Keratinocyte (primary cell): ENCODE measurements around the gene PABPC3.

Experiments
- EZH2 ChIP-seq: IDR thresholded peaks from one replicate; pipeline ENCODE4 v1.6.1; 2012; ENCODE audit warnings: inconsistent platforms, mild to moderate bottlenecking, low read length, moderate library complexity
- TF ChIP-seq, protein P1 (sequence below), 3 experiments: IDR thresholded peaks in 1 of 3; conservative IDR thresholded peaks in 1 of 3; optimal IDR thresholded peaks in 1 of 3; 2 replicates in 2 of 3; 3 replicates in 1 of 3; pipeline versions ENCODE3 to v1.5.1; 2011; ENCODE audit warnings: low read length in 3 of 3, mild to moderate bottlenecking in 3 of 3, moderate library complexity in 2 of 3, control low read depth in 1 of 3, inconsistent platforms in 1 of 3; ENCODE audit not compliant: insufficient read depth in 2 of 3; ENCODE audit errors: extremely low read depth in 1 of 3

DNA sequence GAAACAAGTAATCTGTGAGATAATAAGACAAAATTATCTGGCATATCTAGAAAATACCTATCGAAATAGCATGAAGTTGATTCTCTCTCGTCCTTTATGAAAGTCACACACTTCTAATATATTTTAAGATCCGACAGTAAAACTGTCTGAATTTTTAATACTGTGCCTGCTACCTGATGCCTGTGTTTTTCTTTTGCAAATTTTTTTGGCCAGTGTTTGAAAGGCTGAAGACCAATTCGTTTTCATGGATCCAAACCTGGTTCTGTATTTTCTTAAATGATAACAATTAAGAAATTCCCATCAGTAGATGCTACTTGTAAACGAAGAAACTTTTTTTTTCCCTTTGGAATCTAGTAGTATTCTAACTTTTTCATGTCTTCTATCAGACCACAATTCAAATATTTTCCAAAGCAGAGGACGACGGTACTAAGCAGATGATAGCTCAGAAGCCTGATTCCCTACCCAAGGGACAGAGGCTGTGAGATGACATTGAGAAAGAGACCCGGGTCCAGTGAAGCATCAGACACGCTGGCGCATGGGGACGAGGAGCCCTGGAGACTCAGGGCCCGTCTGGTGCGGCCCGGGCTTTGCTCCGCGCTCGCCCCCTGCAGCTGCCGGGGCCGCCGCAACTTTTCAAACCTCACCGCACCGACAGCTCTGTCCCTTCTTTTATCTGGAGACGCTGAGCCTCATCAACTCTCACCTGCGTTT, 49.5 kb upstream of the PABPC3 start:
- TF ChIP-seq, protein P1, sequence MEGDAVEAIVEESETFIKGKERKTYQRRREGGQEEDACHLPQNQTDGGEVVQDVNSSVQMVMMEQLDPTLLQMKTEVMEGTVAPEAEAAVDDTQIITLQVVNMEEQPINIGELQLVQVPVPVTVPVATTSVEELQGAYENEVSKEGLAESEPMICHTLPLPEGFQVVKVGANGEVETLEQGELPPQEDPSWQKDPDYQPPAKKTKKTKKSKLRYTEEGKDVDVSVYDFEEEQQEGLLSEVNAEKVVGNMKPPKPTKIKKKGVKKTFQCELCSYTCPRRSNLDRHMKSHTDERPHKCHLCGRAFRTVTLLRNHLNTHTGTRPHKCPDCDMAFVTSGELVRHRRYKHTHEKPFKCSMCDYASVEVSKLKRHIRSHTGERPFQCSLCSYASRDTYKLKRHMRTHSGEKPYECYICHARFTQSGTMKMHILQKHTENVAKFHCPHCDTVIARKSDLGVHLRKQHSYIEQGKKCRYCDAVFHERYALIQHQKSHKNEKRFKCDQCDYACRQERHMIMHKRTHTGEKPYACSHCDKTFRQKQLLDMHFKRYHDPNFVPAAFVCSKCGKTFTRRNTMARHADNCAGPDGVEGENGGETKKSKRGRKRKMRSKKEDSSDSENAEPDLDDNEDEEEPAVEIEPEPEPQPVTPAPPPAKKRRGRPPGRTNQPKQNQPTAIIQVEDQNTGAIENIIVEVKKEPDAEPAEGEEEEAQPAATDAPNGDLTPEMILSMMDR (optimal IDR thresholded peaks at IDR 0.05 in 1 of 3, IDR thresholded peaks at IDR 0.05 in 1 of 3, conservative IDR thresholded peaks at IDR 0.05 in 1 of 3; ENCODE audit: extremely low read depth in 1 of 3, insufficient read depth in 2 of 3, low read length in 3 of 3) = no peak
- TF ChIP-seq EZH2 = no peak
